AG10803 (cell line): ENCODE measurements around the gene ZNF598.

Source experiments
- DNase-seq: peaks from one replicate; pipeline ENCODE4 v3.0.0; 2010; ENCODE audit warnings: low read depth
- H3K4me3 ChIP-seq: 2 replicates; pipeline ENCODE4 v1.5.1; 2011; ENCODE audit warnings: mild to moderate bottlenecking, low read length, control low read depth
- CTCF ChIP-seq: conservative IDR thresholded peaks from 2 replicates; pipeline ENCODE4 v1.5.1; 2011; ENCODE audit warnings: mild to moderate bottlenecking, low read length, control low read depth, inconsistent platforms

The ZNF598 gene

DNA sequence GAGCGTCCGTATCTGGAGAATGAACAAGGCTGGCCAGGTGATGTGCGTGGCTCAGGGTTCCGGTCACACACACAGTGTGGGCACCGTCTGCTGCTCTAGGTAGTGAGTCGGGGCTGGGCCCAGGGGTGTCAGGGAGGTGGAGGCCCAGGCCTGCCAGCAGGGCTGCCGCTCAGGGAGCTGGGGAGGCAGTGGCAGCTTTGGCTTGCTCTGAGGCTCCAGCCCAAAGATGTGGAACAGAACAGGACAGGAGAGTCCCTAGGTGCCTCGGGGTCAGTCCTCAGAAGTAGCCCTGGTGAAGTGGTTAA lies 33.5 kb downstream of the ZNF598 start:
- no peak for TF ChIP-seq CTCF

GRCh38 chr16:1975432-1976215 lies 34.0 kb downstream of the ZNF598 start:
- no peak for DNase-seq
- no peak overlapping the region for H3K4me3 ChIP-seq
- no peak for TF ChIP-seq CTCF

More for the DNA sequence above, 33.5 kb downstream of the ZNF598 start:
- DNase-seq: no peak
- H3K4me3 ChIP-seq: no peak overlapping the region

DNA sequence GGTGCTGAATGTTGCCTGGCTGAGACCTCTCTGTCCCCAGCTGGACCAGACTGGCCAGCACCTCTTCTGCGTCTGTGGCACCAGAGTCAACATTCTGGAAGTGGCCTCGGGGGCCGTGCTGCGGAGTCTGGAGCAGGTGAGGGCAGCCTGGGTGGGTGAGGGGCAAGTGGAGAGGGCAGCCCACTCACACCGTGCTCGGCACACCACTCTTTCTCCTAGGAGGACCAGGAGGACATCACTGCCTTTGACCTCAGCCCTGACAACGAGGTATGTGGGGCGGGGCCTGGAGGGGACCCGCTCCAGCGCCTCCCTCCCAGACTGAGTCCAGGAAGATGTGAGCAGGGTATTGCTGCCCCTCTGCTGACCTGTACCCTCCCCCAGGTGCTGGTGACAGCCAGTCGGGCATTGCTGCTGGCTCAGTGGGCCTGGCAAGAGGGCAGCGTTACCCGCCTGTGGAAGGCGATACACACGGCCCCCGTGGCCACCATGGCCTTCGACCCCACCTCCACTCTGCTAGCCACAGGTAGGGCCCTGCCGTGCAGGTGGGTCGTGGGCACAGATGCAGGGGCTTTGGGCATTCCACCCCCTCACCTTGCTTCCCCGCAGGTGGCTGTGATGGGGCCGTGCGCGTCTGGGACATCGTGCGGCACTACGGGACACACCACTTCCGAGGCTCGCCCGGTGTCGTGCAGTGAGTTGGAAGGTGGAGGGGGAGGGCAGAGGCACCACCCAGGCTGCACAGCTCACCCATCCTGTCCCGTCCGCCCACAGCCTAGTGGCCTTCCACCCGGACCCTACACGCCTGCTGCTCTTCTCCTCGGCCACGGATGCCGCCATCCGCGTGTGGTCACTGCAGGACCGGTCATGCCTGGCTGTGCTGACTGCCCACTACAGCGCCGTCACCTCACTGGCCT lies 35.2 kb downstream of the ZNF598 start:
- no peak for TF ChIP-seq CTCF
- DNase-seq: no peak

DNA sequence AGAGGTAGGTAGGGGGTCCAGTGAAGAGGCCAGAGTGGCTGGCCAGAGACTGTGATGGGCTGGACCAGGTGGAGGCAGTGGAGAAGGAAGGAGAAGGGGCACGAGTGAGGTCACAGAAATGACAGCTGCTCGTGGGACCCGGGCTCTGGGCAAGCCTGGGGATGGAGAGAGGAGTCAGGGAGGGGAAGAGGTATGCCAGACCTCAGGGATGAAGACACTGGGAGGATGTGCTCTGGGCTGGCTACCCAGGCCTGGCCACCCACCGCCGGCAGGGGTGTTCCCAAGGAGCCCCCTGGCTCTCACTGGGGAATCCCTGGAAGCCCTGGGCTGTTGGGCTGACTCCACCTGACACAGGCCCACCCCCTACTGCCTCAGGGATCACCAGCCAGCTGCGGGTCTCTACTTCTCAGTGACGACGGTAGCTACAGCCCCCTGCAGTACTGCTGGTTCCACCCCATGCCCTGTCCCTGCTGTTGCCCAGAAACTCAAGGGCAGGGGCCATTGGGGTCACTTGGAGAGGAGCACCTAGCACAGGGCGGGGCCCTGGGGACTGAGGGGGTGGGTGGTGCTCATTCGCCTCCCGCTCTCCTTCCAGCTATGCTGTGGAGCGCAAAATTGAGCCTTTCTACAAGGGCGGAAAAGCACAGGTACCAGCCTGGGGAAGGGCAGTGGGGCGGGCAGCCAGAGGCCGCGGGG lies 36.0 kb downstream of the ZNF598 start:
- DNase-seq: no peak
- no peak overlapping the region for H3K4me3 ChIP-seq
- no peak for TF ChIP-seq CTCF

More for the DNA sequence above, 35.2 kb downstream of the ZNF598 start:
- H3K4me3 ChIP-seq: no peak overlapping the region

GRCh38 chr16:1972490-1972877 lies 37.1 kb downstream of the ZNF598 start:
- TF ChIP-seq CTCF: no peak
- no peak for DNase-seq
- H3K4me3 ChIP-seq: peak overlapping the region; percentile 81

DNA sequence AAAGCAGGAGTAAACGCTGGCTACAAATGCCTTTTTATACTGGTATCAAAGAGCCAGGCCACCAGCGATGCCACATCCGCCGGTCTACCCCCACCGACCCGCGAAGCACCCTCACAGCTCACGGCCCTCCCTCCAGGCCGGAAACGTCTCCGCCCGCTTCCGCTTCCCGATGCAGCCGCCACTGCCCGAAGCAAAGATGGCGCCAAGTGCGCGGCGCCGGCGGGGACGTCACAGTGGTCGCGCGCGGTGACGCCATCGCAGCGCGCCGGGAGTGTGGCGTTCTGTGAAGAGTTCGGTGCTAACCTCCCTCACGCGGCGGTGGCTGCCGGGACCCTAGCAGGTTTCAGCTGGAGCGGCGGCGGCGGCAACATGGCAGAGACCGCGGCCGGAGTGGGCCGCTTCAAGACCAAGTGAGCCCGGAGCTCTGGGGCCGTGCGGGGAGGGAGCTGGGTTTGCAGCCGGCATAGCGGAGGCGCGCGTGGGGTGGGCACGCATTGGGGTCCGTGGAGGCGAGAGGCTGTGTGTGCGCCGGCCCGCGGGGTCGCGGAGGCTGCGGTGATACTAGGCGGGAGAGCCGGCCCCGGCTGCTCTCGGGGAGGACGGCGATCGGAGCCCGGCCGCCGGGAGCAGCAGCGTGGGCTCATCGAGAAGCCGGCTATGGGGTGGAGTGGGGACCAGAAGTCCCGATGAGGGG lies 37.7 kb downstream of the ZNF598 start, which contains the start of gene TBL3:
TSS of gene TBL3 (plus strand) at position 258 of the 694 bp plus-strand sequence. CDS start at position 370, 112 bp downstream.
- DNase-seq: peak; percentile 93
- no peak for TF ChIP-seq CTCF

More for the DNA sequence above, 37.7 kb downstream of the ZNF598 start, which contains the start of gene TBL3:
- peak within 1 kb of the TSS; percentile 81 for H3K4me3 ChIP-seq
